Measurements from ENCODE around the gene LIN7A. TPM values are rescaled to one million over a fixed set of nuclear protein-coding genes. Genes with fewer than 3 reads are reported as not detected.

LIN7A gene
- total RNA-seq, 1 experiment from 2014 or later: not detected

- no peak overlapping the region for H3K4me3 ChIP-seq (ENCODE audit: low read depth in 2 of 2, low read length in 2 of 2)
- ATAC-seq (no peak), DNase-seq (ENCODE audit: low read depth, low spot score) (no peak)
- ChIA-PET CTCF (no interaction called here), POLR2A (no interaction called here)
- no peaks in the 10 kb centered on the region for H3K4me1 ChIP-seq (ENCODE audit: control insufficient read depth, insufficient read depth, low read length)
- H3K27me3 ChIP-seq (ENCODE audit: control insufficient read depth, insufficient read depth, low read length): no peaks in the 10 kb centered on the region
- no TSS peak for BruUV-seq (replicated peaks)
- H3K27ac ChIP-seq (ENCODE audit: low read length): no peak overlapping the region
- intact Hi-C loops (cut with micrococcal nuclease; ENCODE audit: unreplicated experiment) (no loop called here), in situ Hi-C loops (cut with HindIII; ENCODE audit: low pct_unique_long_range_greater_than_20kb, low sequenced_read_pairs) (no loop called here)
- no peaks in the 10 kb centered on the region for H3K9me3 ChIP-seq (ENCODE audit: control insufficient read depth, insufficient read depth, low read depth, low read length)
- no peaks in the 10 kb centered on the region for H3K36me3 ChIP-seq (ENCODE audit: control insufficient read depth, insufficient read depth, low read length)
- TF ChIP-seq TCF7L2 (IDR thresholded peaks at IDR 0.05; ENCODE audit: low read depth, low read length) (no peak), CTCF (IDR thresholded peaks at IDR 0.05) (no peak), REST (IDR thresholded peaks at IDR 0.05; ENCODE audit: insufficient read depth in 1 of 2, low read depth in 2 of 2, low read length in 1 of 2) (no peak), POLR2AphosphoS5 (IDR thresholded peaks at IDR 0.05; ENCODE audit: low read depth, low read length) (no peak), SIN3A (IDR thresholded peaks at IDR 0.05; ENCODE audit: borderline replicate concordance, insufficient read depth, low read depth, low read length) (no peak)
These were observed 42.5 kb downstream of the LIN7A start for GRCh38 chr12:80895240-80895639.

GRCh38 chr12:80894179-80894578 lies 43.6 kb downstream of the LIN7A start:
- in situ Hi-C loops (cut with HindIII; ENCODE audit: low pct_unique_long_range_greater_than_20kb, low sequenced_read_pairs): no loop called here
- Histone ChIP-seq H3K36me3 (ENCODE audit: control insufficient read depth, insufficient read depth, low read length) (no peaks in the 10 kb centered on the region), H3K4me1 (ENCODE audit: control insufficient read depth, insufficient read depth, low read length) (no peaks in the 10 kb centered on the region), H3K27ac (ENCODE audit: low read length) (no peak overlapping the region), H3K9me3 (ENCODE audit: control insufficient read depth, insufficient read depth, low read depth, low read length) (no peaks in the 10 kb centered on the region), H3K27me3 (ENCODE audit: control insufficient read depth, insufficient read depth, low read length) (no peaks in the 10 kb centered on the region), H3K4me3 (ENCODE audit: low read depth in 2 of 2, low read length in 2 of 2) (no peak overlapping the region)
- intact Hi-C loops (cut with micrococcal nuclease; ENCODE audit: unreplicated experiment): no loop called here
- no peak for TF ChIP-seq TCF7L2 (IDR thresholded peaks at IDR 0.05; ENCODE audit: low read depth, low read length)
- no peak for TF ChIP-seq REST (IDR thresholded peaks at IDR 0.05; ENCODE audit: insufficient read depth in 1 of 2, low read depth in 2 of 2, low read length in 1 of 2)
- no peak for TF ChIP-seq CTCF (IDR thresholded peaks at IDR 0.05)
- TF ChIP-seq POLR2AphosphoS5 (IDR thresholded peaks at IDR 0.05; ENCODE audit: low read depth, low read length): no peak
- no peak for TF ChIP-seq SIN3A (IDR thresholded peaks at IDR 0.05; ENCODE audit: borderline replicate concordance, insufficient read depth, low read depth, low read length)
- DNase-seq (ENCODE audit: low read depth, low spot score) (no peak), ATAC-seq (no peak)
- ChIA-PET POLR2A (no interaction called here), CTCF (no interaction called here)
- BruUV-seq (replicated peaks): no TSS peak

All from Panc1 (cell line).